K562 (cell line): ENCODE results near the gene GATAD2B. TPM values are rescaled to one million over a fixed set of nuclear protein-coding genes. Genes with fewer than 3 reads are reported as not detected.

Experiments
- GATAD2B ChIP-seq: fragments of 450-650 bp; IDR thresholded peaks from 2 replicates; pipeline ENCODE4 v1.6.1; 2017; ENCODE audit warnings: mild to moderate bottlenecking, borderline replicate concordance
- HDGF ChIP-seq: fragments of 450-650 bp; IDR thresholded peaks from 2 replicates; pipeline ENCODE4 v1.6.1; 2016
- NFRKB ChIP-seq: fragments of 450-650 bp; IDR thresholded peaks from 2 replicates; pipeline ENCODE4 v1.6.1; 2016; ENCODE audit warnings: low read depth
- PTBP1 ChIP-seq: fragments of 200-400 bp; formaldehyde crosslinking; IDR thresholded peaks from 2 replicates; pipeline ENCODE4 v1.6.1; 2017; ENCODE audit warnings: low read depth, low read length
- ZNF668 ChIP-seq: fragments of 250-450 bp; sonication (Bioruptor Pico); IDR thresholded peaks from 2 replicates; pipeline ENCODE4 v1.8.0; 2022; ENCODE audit warnings: mild to moderate bottlenecking, inconsistent platforms
- ZNF778 ChIP-seq: fragments of 450-650 bp; formaldehyde crosslinking; IDR thresholded peaks from 2 replicates; pipeline ENCODE4 v1.4.0; 2020; ENCODE audit warnings: mild to moderate bottlenecking, moderate library complexity
- polyA plus RNA-seq, 8 experiments: library from polyadenylated mRNA; depleted of rRNA in 4 of 8; stranded (reverse) in 5 of 8; unstranded in 3 of 8; fragments of >200 nt; fragmentation: Nextera tagmentation in 2 of 8; fragmentation: Illumina TruSeq in 1 of 8; extraction: Ambion mirVana in 2 of 8; extraction: Trizol in 1 of 8; gene quantifications; 2 replicates each; pipeline versions ENCODE4 v1.2.1 to v1.2.3, GENCODE V29; 2011 to 2014; ENCODE audit warnings: inconsistent platforms in 1 of 8, missing spikeins in 1 of 8
- total RNA-seq, 7 experiments: library from RNA; depleted of rRNA in 6 of 7; stranded (reverse); fragments of >200 nt in 6 of 7; fragmentation: Illumina TruSeq in 2 of 7; extraction: Trizol in 2 of 7; gene quantifications; 2 replicates each; pipeline versions ENCODE4 v1.2.1 to v1.2.3, GENCODE V29; 2011 to 2021; ENCODE audit warnings: low replicate concordance in 1 of 7
- TF ChIP-seq, protein P1 (sequence below): fragments of 450-650 bp; formaldehyde crosslinking; IDR thresholded peaks from 2 replicates; pipeline ENCODE4 v1.4.0; 2022; ENCODE audit warnings: missing genetic modification characterization
- TF ChIP-seq, protein P2 (sequence below): sonication (generic); formaldehyde crosslinking; IDR thresholded peaks from 2 replicates; pipeline ENCODE4 v1.8.1; 2022; ENCODE audit warnings: missing genetic modification reagents
- TF ChIP-seq, protein P3 (sequence below), 2 experiments: fragments of 450-650 bp; formaldehyde crosslinking in 1 of 2; IDR thresholded peaks; 2 replicates each; pipeline versions ENCODE4 v1.4.0 to v1.6.1; 2014 to 2020; ENCODE audit warnings: mild to moderate bottlenecking in 2 of 2, borderline replicate concordance in 1 of 2, low read depth in 1 of 2
- TF ChIP-seq, protein P4 (sequence below): fragments of 250-450 bp; sonication (Bioruptor Pico); IDR thresholded peaks from 2 replicates; pipeline ENCODE4 v1.6.1; 2021; ENCODE audit warnings: mild to moderate bottlenecking
- TF ChIP-seq, protein P5 (sequence below): fragments of 250-450 bp; sonication (Bioruptor Pico); IDR thresholded peaks from 2 replicates; pipeline ENCODE4 v1.8.0; 2021; ENCODE audit warnings: moderate library complexity, mild to moderate bottlenecking, inconsistent platforms
- TF ChIP-seq, protein P6 (sequence below): fragments of 450-650 bp; IDR thresholded peaks from 2 replicates; pipeline ENCODE4 v1.6.1; 2016; ENCODE audit warnings: missing biosample characterization, missing genetic modification characterization

Gene GATAD2B
- total and polyA plus RNA-seq, 9 of the 15 experiments (the other 6 are each of a cell fraction or from before 2014, with no cell fraction given): 1.5 to 40.2 (median 4.9) TPM

DNA sequence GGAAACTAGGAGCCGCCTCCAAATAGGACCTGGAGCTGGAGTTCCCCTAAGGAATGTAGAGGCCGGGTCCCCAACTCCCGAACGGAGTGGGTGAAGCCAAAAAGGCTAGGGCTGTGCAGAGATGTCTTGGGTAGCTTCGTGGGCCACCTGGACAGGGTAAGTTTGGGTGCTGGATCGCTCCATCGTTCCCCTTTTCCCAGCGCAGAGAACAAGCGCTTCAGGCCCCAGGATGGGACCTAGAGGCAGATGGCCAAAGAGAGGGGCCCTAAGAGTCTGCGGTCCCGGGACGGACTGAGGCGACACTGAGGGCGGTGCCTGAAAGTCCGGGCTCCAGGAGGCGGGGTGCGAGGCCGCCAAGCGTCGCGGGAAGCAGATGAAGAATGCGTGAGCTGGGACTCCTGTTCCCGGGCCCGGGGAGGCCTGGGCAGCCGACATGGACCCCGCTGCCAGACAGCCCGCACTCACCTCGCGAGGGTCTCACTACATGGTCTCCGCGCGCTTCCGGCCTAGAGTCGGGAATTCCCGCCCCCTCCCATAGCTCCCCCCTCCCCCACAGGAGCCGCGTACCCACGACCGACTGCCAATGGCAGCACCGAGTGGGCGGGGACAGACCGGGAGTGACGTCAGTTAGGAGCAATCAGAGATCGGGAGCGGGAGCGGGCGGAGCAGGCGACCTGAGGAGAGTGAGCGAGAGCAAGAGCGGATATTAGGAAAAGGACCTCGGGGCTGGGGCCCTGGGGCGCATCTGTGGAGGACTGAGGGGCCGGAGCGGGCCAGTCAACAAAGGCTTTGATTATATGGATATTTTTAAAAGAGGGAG lies 40.5 kb upstream of the GATAD2B start, which contains the start of gene SLC39A1 (continued):
- TF ChIP-seq, protein P1, sequence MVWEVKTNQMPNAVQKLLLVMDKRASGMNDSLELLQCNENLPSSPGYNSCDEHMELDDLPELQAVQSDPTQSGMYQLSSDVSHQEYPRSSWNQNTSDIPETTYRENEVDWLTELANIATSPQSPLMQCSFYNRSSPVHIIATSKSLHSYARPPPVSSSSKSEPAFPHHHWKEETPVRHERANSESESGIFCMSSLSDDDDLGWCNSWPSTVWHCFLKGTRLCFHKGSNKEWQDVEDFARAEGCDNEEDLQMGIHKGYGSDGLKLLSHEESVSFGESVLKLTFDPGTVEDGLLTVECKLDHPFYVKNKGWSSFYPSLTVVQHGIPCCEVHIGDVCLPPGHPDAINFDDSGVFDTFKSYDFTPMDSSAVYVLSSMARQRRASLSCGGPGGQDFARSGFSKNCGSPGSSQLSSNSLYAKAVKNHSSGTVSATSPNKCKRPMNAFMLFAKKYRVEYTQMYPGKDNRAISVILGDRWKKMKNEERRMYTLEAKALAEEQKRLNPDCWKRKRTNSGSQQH (CRISPR knock-in tag): no peak
- TF ChIP-seq, protein P2, sequence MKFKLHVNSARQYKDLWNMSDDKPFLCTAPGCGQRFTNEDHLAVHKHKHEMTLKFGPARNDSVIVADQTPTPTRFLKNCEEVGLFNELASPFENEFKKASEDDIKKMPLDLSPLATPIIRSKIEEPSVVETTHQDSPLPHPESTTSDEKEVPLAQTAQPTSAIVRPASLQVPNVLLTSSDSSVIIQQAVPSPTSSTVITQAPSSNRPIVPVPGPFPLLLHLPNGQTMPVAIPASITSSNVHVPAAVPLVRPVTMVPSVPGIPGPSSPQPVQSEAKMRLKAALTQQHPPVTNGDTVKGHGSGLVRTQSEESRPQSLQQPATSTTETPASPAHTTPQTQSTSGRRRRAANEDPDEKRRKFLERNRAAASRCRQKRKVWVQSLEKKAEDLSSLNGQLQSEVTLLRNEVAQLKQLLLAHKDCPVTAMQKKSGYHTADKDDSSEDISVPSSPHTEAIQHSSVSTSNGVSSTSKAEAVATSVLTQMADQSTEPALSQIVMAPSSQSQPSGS (CRISPR knock-in tag): no peak; the same call in 1 of the 2 replicates
- TF ChIP-seq, protein P3, sequence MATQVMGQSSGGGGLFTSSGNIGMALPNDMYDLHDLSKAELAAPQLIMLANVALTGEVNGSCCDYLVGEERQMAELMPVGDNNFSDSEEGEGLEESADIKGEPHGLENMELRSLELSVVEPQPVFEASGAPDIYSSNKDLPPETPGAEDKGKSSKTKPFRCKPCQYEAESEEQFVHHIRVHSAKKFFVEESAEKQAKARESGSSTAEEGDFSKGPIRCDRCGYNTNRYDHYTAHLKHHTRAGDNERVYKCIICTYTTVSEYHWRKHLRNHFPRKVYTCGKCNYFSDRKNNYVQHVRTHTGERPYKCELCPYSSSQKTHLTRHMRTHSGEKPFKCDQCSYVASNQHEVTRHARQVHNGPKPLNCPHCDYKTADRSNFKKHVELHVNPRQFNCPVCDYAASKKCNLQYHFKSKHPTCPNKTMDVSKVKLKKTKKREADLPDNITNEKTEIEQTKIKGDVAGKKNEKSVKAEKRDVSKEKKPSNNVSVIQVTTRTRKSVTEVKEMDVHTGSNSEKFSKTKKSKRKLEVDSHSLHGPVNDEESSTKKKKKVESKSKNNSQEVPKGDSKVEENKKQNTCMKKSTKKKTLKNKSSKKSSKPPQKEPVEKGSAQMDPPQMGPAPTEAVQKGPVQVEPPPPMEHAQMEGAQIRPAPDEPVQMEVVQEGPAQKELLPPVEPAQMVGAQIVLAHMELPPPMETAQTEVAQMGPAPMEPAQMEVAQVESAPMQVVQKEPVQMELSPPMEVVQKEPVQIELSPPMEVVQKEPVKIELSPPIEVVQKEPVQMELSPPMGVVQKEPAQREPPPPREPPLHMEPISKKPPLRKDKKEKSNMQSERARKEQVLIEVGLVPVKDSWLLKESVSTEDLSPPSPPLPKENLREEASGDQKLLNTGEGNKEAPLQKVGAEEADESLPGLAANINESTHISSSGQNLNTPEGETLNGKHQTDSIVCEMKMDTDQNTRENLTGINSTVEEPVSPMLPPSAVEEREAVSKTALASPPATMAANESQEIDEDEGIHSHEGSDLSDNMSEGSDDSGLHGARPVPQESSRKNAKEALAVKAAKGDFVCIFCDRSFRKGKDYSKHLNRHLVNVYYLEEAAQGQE (IDR thresholded peaks at IDR 0.05; ENCODE audit: borderline replicate concordance): no peak
- TF ChIP-seq, protein P3 (CRISPR knock-in tag; IDR thresholded peaks at IDR 0.05; ENCODE audit: low read depth): no peak
- no peak for TF ChIP-seq ZNF668 (CRISPR knock-in tag)
- TF ChIP-seq NFRKB: no peak
- no peak for TF ChIP-seq HDGF
- TF ChIP-seq GATAD2B: no peak
- TF ChIP-seq, protein P4, sequence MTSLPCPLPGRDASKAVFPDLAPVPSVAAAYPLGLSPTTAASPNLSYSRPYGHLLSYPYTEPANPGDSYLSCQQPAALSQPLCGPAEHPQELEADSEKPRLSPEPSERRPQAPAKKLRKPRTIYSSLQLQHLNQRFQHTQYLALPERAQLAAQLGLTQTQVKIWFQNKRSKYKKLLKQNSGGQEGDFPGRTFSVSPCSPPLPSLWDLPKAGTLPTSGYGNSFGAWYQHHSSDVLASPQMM (CRISPR knock-in tag): no peak
- TF ChIP-seq, protein P5, sequence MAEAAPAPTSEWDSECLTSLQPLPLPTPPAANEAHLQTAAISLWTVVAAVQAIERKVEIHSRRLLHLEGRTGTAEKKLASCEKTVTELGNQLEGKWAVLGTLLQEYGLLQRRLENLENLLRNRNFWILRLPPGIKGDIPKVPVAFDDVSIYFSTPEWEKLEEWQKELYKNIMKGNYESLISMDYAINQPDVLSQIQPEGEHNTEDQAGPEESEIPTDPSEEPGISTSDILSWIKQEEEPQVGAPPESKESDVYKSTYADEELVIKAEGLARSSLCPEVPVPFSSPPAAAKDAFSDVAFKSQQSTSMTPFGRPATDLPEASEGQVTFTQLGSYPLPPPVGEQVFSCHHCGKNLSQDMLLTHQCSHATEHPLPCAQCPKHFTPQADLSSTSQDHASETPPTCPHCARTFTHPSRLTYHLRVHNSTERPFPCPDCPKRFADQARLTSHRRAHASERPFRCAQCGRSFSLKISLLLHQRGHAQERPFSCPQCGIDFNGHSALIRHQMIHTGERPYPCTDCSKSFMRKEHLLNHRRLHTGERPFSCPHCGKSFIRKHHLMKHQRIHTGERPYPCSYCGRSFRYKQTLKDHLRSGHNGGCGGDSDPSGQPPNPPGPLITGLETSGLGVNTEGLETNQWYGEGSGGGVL: no peak
- TF ChIP-seq, protein P6, sequence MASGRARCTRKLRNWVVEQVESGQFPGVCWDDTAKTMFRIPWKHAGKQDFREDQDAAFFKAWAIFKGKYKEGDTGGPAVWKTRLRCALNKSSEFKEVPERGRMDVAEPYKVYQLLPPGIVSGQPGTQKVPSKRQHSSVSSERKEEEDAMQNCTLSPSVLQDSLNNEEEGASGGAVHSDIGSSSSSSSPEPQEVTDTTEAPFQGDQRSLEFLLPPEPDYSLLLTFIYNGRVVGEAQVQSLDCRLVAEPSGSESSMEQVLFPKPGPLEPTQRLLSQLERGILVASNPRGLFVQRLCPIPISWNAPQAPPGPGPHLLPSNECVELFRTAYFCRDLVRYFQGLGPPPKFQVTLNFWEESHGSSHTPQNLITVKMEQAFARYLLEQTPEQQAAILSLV (tag): no peak
- no peak for TF ChIP-seq PTBP1
- no peak for TF ChIP-seq ZNF778
